Measurements from ENCODE around the gene APOM.

GRCh38 chr6:31630177-31630934, 25.3 kb upstream of the APOM start:
- TF ChIP-seq POLR2A (IDR thresholded peaks at IDR 0.05; ENCODE audit: low read depth, low read length) (no peak; the same call in 1 of the 2 replicates), POU2F2 (IDR thresholded peaks at IDR 0.05; ENCODE audit: low read depth, low read length) (0 out of 2 replicates have a peak, but pooled peaks have one; percentile 12), POLR2AphosphoS5 (IDR thresholded peaks at IDR 0.05; ENCODE audit: low read depth, low read length) (0 out of 2 replicates have a peak, but pooled peaks have one; percentile 49)

Measured in GM12891 (cell line).